Smooth muscle cell (in vitro differentiated cells): Measurements from ENCODE around the gene CADPS2. TPM values are rescaled to one million over a fixed set of nuclear protein-coding genes. Genes with fewer than 3 reads are reported as not detected.

Experiments
- DNase-seq: peaks from one replicate; lab custom pipeline; 2025; ENCODE audit not compliant: unreplicated experiment; lab: John Stamatoyannopoulos, UW
- H2AFZ ChIP-seq: fragments of 200-600 bp; sonication (generic); 2 replicates; pipeline ENCODE4 v1.6.0; 2016; ENCODE audit warnings: antibody characterized with exemption, low read depth, mild to moderate bottlenecking
- H3F3A ChIP-seq: fragments of 200-600 bp; sonication (generic); 2 replicates; pipeline ENCODE4 v1.6.0; 2017; ENCODE audit warnings: antibody characterized with exemption, low read depth
- H3K27ac ChIP-seq: fragments of 200-600 bp; sonication (generic); 2 replicates; pipeline ENCODE4 v1.5.1; 2016; ENCODE audit warnings: low read depth, mild to moderate bottlenecking
- H3K27me3 ChIP-seq: fragments of 200-600 bp; sonication (generic); 2 replicates; pipeline ENCODE4 v1.6.1; 2016; ENCODE audit warnings: low read depth, mild to moderate bottlenecking
- H3K36me3 ChIP-seq: fragments of 200-600 bp; sonication (generic); 2 replicates; pipeline ENCODE4 v1.5.1; 2016; ENCODE audit warnings: low read depth
- H3K4me1 ChIP-seq: fragments of 200-600 bp; sonication (generic); 2 replicates; pipeline ENCODE4 v1.5.1; 2016; ENCODE audit warnings: low read depth
- H3K4me2 ChIP-seq: fragments of 200-600 bp; sonication (generic); 2 replicates; pipeline ENCODE4 v1.6.0; 2016; ENCODE audit warnings: mild to moderate bottlenecking
- H3K4me3 ChIP-seq: fragments of 200-600 bp; sonication (generic); 2 replicates; pipeline ENCODE4 v1.5.1; 2016; ENCODE audit warnings: mild to moderate bottlenecking
- H3K79me2 ChIP-seq: fragments of 200-600 bp; sonication (generic); 2 replicates; pipeline ENCODE4 v1.6.0; 2016; ENCODE audit warnings: low read depth, mild to moderate bottlenecking
- H3K9ac ChIP-seq: fragments of 200-600 bp; sonication (generic); 2 replicates; pipeline ENCODE4 v1.6.0; 2016; ENCODE audit warnings: low read depth
- H3K9me3 ChIP-seq: fragments of 200-600 bp; sonication (generic); replicated peaks from 2 replicates; pipeline ENCODE4 v1.5.1; 2016; ENCODE audit warnings: low read depth
- H4K20me1 ChIP-seq: fragments of 200-600 bp; sonication (generic); 2 replicates; pipeline ENCODE4 v1.6.0; 2016; ENCODE audit warnings: low read depth
- WGBS: methylation state at CpG from one replicate; pipeline ENCODE4 v1.1.7; 2016; ENCODE audit warnings: low lambda C conversion rate; 5-methylcytosine and 5-hydroxymethylcytosine counted together
- polyA plus RNA-seq: library from polyadenylated mRNA; unstranded; fragments of >200 nt; fragmentation: Nextera tagmentation; extraction: Ambion mirVana; gene quantifications from 2 replicates; pipeline ENCODE4 v1.2.1, GENCODE V29; 2016
- total RNA-seq: library from RNA; depleted of rRNA; stranded (reverse); fragments of >200 nt; gene quantifications from 2 replicates; pipeline ENCODE4 v1.2.3, GENCODE V29; 2014
- TF ChIP-seq, protein P1 (sequence below): fragments of 200-600 bp; sonication (generic); IDR thresholded peaks from 2 replicates; pipeline ENCODE4 v1.5.1; 2017; ENCODE audit warnings: borderline replicate concordance, mild to moderate bottlenecking, antibody characterized with exemption; ENCODE audit not compliant: insufficient read depth, poor library complexity, severe bottlenecking

Gene CADPS2
- total and polyA plus RNA-seq, 2 experiments from 2014 or later: 8.5 to 15.6 TPM

DNA sequence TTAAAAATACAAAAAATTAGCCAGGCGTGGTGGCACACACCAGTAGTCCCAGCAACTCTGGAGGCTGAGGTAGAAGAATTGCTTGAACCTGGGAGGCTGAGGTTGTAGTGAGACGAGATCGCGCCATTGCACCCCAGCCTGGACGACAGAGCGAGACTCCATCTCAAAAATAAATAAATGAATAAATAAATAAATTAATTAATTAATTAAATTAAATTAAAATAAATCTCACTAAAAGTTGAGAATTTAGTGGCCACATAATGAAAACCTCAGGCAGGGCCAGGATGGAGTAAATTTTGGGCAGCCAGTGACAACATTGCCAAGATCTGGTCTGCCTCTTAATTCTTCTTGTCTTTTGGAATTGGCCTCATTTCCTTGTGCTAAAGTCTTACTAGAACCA is 394.3 kb downstream of the CADPS2 start:
- TF ChIP-seq, protein P1, sequence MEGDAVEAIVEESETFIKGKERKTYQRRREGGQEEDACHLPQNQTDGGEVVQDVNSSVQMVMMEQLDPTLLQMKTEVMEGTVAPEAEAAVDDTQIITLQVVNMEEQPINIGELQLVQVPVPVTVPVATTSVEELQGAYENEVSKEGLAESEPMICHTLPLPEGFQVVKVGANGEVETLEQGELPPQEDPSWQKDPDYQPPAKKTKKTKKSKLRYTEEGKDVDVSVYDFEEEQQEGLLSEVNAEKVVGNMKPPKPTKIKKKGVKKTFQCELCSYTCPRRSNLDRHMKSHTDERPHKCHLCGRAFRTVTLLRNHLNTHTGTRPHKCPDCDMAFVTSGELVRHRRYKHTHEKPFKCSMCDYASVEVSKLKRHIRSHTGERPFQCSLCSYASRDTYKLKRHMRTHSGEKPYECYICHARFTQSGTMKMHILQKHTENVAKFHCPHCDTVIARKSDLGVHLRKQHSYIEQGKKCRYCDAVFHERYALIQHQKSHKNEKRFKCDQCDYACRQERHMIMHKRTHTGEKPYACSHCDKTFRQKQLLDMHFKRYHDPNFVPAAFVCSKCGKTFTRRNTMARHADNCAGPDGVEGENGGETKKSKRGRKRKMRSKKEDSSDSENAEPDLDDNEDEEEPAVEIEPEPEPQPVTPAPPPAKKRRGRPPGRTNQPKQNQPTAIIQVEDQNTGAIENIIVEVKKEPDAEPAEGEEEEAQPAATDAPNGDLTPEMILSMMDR: no peak
- Histone ChIP-seq H3K79me2 (no peaks in the 10 kb centered on the region), H3K9me3 (no peaks in the 10 kb centered on the region), H3K4me1 (no peaks in the 10 kb centered on the region), H3K36me3 (no peaks in the 10 kb centered on the region), H3K4me2 (no peak overlapping the region), H4K20me1 (no peaks in the 10 kb centered on the region), H2AFZ (no peak overlapping the region), H3K9ac (no peak overlapping the region), H3F3A (no peaks in the 10 kb centered on the region), H3K27ac (no peak overlapping the region), H3K27me3 (no peaks in the 10 kb centered on the region), H3K4me3 (no peak overlapping the region)
- DNase-seq: no peak
- 96% methylated on average over 6 of the region's 6 CpGs for WGBS

DNA sequence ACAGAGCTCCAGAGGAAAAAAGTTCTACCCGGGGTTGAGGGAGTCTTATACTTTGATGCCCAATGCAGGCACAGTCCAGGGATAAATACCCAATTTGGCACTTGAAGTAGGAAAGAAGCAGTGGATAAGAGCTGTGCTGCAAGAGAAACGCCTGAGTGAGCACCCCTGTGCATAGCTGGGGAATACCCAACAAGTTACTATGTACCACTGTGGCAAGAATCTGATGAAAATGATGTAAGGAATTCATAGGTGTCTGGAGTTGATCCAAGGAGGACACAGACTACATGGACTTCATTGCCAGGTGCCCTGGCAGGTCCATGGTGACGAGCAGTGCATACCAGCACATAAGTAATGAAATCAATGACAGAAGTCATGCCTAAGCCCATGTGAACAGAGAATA is 398.0 kb downstream of the CADPS2 start:
- Histone ChIP-seq H3K4me1 (no peaks in the 10 kb centered on the region), H3K9ac (no peak overlapping the region), H4K20me1 (no peaks in the 10 kb centered on the region), H3K9me3 (no peaks in the 10 kb centered on the region), H3K27ac (no peak overlapping the region), H2AFZ (no peak overlapping the region), H3K4me2 (no peak overlapping the region), H3K4me3 (no peak overlapping the region), H3K36me3 (no peaks in the 10 kb centered on the region), H3K79me2 (no peaks in the 10 kb centered on the region), H3F3A (no peaks in the 10 kb centered on the region), H3K27me3 (no peaks in the 10 kb centered on the region)
- TF ChIP-seq, protein P1: no peak
- WGBS: 89% methylated on average over 3 of the region's 3 CpGs
- no peak for DNase-seq

DNA sequence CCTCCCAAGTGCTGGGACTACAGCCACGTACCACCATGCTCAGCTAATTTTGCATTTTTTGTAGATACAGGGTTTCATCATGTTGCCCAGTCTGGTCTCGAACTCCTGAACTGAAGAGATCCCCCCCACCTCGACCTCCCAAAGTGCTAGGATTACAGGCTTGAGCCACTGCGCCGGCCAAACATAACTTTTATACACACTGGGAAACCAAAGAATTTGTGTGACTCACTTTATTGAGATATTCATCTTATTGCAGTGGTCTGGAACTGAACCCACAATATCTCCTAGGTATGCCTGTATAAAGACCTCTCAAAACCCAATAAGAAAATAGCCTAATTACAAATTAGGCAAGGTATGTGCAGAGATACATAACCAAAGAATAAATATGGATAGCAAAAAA is 399.1 kb downstream of the CADPS2 start:
- no peaks in the 10 kb centered on the region for H3K27me3 ChIP-seq
- TF ChIP-seq, protein P1: no peak

DNA sequence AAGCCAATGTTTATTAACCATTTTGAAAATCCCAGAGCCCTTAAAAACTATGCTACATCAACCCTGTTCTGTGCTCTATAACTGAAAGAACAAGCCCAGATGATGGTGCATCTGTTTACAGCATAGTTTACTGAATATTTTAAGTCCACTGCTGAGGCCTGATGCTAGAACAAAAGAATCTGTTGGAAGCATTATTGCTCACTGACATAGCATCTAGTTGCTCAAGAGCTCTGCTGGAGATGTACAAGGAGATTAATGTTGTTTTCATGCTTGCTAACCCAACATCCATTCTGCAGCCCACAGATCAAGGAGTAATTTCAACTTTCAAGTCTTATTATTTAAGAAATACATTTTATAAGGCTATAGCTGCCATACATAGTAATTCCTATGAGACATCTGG is 400.4 kb downstream of the CADPS2 start:
- TF ChIP-seq, protein P1: no peak
- Histone ChIP-seq H3K27ac (no peak overlapping the region), H3K4me3 (no peak overlapping the region), H3K79me2 (no peaks in the 10 kb centered on the region), H3K9me3 (no peaks in the 10 kb centered on the region), H3K4me2 (no peak overlapping the region), H3K36me3 (no peaks in the 10 kb centered on the region), H3K9ac (no peak overlapping the region), H4K20me1 (no peaks in the 10 kb centered on the region), H3F3A (no peaks in the 10 kb centered on the region), H2AFZ (no peak overlapping the region), H3K4me1 (no peaks in the 10 kb centered on the region), H3K27me3 (no peaks in the 10 kb centered on the region)
- DNase-seq: no peak

More for the DNA sequence above, 399.1 kb downstream of the CADPS2 start:
- Histone ChIP-seq H3K4me1 (no peaks in the 10 kb centered on the region), H3K79me2 (no peaks in the 10 kb centered on the region), H3K9ac (no peak overlapping the region), H3K4me3 (no peak overlapping the region), H3K27ac (no peak overlapping the region), H4K20me1 (no peaks in the 10 kb centered on the region), H3K9me3 (no peaks in the 10 kb centered on the region), H2AFZ (no peak overlapping the region), H3K4me2 (no peak overlapping the region), H3K36me3 (no peaks in the 10 kb centered on the region), H3F3A (no peaks in the 10 kb centered on the region)
- DNase-seq: no peak
- 82% methylated on average over 5 of the region's 5 CpGs for WGBS
